ENCODE results near the gene MPZL2. TPM values are rescaled to one million over a fixed set of nuclear protein-coding genes. Genes with fewer than 3 reads are reported as not detected.

Gene MPZL2
- polyA plus RNA-seq, 3 donors: 8.0 to 18.6 (median 14.2) TPM

DNA sequence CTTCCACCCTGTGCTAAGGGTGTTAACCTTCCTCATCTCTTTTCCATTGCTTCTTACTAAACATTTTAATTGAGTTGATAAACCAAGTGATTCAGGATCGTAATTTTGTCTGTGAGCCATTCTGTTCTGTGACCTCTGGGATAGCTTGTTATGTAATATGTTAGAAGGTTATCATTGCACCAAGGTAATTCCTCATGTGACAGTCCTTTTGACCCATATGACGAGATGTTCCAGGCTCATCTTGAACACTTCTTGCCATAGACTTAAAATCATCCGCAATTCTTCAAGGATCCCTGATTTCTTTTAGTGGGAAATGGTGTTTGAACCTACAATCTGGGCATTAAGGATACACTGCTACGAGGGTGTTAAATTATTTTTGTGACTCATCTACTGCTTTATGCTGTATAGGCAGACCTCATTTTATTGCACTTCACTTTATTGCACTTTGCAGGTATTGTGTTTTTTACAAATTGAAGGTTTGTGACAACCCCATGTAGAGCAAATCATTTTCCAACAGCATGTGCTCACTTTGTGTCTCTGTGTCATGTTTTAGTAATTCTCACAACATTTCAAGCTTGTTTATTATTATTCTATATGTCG is 19.0 kb upstream of the MPZL2 start:
- no peak for DNase-seq
- Mint-ChIP-seq H3K27ac (no peak overlapping the region), H3K4me1 (peaks cover 4% of the 10 kb centered on the region), H3K9me3 (peaks cover 0 to 2% (median 0%) of the 10 kb centered on the region in 7 donors), H3K36me3 (no peaks in the 10 kb centered on the region), H3K4me3 (no peak overlapping the region), H3K27me3 (ENCODE audit: low read depth in 3 of 3) (peaks cover 0 to 2% (median 0%) of the 10 kb centered on the region in 3 donors)
- H3K79me2 ChIP-seq (ENCODE audit: insufficient read depth, low read length): no peaks in the 10 kb centered on the region
- WGBS (ENCODE audit: insufficient coverage): no CpG with 5 or more reads among the region's 5 CpGs
- H3K9ac ChIP-seq (ENCODE audit: insufficient read depth, low read length, poor library complexity, severe bottlenecking): no peak overlapping the region
- peaks cover 4 to 17% of the 10 kb centered on the region in 2 donors for H3K4me1 ChIP-seq (ENCODE audit: control insufficient read depth in 1 of 2, insufficient read depth in 2 of 2, low read length in 2 of 2)
- H3K27me3 ChIP-seq (ENCODE audit: control insufficient read depth in 2 of 2, insufficient read depth in 2 of 2, low read length in 2 of 2): no peaks in the 10 kb centered on the region
- H3K36me3 ChIP-seq (replicated peaks in 1 of 2; ENCODE audit: control insufficient read depth in 1 of 2, insufficient read depth in 2 of 2, low read length in 2 of 2): no peaks in the 10 kb centered on the region
- H2AFZ ChIP-seq (ENCODE audit: insufficient read depth, low read depth, low read length, poor library complexity, severe bottlenecking): peak overlapping the region; percentile 23
- no peaks in the 10 kb centered on the region for H3K9me3 ChIP-seq (replicated peaks in 1 of 2; ENCODE audit: control insufficient read depth in 1 of 2, insufficient read depth in 1 of 2, low read length in 2 of 2)
- H3K4me2 ChIP-seq (replicated peaks; ENCODE audit: extremely low read depth, low read length, poor library complexity, severe bottlenecking): no peak overlapping the region
- no peaks in the 10 kb centered on the region for H4K20me1 ChIP-seq (ENCODE audit: insufficient read depth, low read length)
- no peak for TF ChIP-seq CTCF (IDR thresholded peaks at IDR 0.05)
- no peak overlapping the region for H3K4me3 ChIP-seq (replicated peaks in 1 of 3; ENCODE audit: low read depth in 2 of 3, low read length in 3 of 3)
- intact Hi-C loops (cut with micrococcal nuclease): no loop called here
- no peak overlapping the region for H3K27ac ChIP-seq (ENCODE audit: low read depth in 1 of 2, low read length in 2 of 2)

GRCh38 chr11:118282606-118283005 is 18.5 kb upstream of the MPZL2 start:
- H4K20me1 ChIP-seq (ENCODE audit: insufficient read depth, low read length): no peaks in the 10 kb centered on the region
- Mint-ChIP-seq H3K27ac (no peak overlapping the region), H3K4me3 (no peak overlapping the region), H3K9me3 (peaks cover 0 to 2% (median 0%) of the 10 kb centered on the region in 7 donors), H3K27me3 (ENCODE audit: low read depth in 3 of 3) (peaks cover 0 to 2% (median 0%) of the 10 kb centered on the region in 3 donors), H3K36me3 (no peaks in the 10 kb centered on the region), H3K4me1 (peaks cover 4% of the 10 kb centered on the region)
- intact Hi-C loops (cut with micrococcal nuclease): no loop called here
- DNase-seq: peak in 2 of 3 donors; percentile 32 to 34
- no peaks in the 10 kb centered on the region for H3K36me3 ChIP-seq (replicated peaks in 1 of 2; ENCODE audit: control insufficient read depth in 1 of 2, insufficient read depth in 2 of 2, low read length in 2 of 2)
- TF ChIP-seq CTCF (IDR thresholded peaks at IDR 0.05): no peak
- H3K79me2 ChIP-seq (ENCODE audit: insufficient read depth, low read length): no peaks in the 10 kb centered on the region
- WGBS (ENCODE audit: insufficient coverage): 63% methylated on average over 1 of the region's 6 CpGs
- H3K27ac ChIP-seq (ENCODE audit: low read depth in 1 of 2, low read length in 2 of 2): no peak overlapping the region
- no peak overlapping the region for H3K4me2 ChIP-seq (replicated peaks; ENCODE audit: extremely low read depth, low read length, poor library complexity, severe bottlenecking)
- no peak overlapping the region for H3K4me3 ChIP-seq (replicated peaks in 1 of 3; ENCODE audit: low read depth in 2 of 3, low read length in 3 of 3)
- no peak overlapping the region for H3K9ac ChIP-seq (ENCODE audit: insufficient read depth, low read length, poor library complexity, severe bottlenecking)
- no peaks in the 10 kb centered on the region for H3K9me3 ChIP-seq (replicated peaks in 1 of 2; ENCODE audit: control insufficient read depth in 1 of 2, insufficient read depth in 1 of 2, low read length in 2 of 2)
- H3K4me1 ChIP-seq (ENCODE audit: control insufficient read depth in 1 of 2, insufficient read depth in 2 of 2, low read length in 2 of 2): peaks cover 4 to 17% of the 10 kb centered on the region in 2 donors
- H2AFZ ChIP-seq (ENCODE audit: insufficient read depth, low read depth, low read length, poor library complexity, severe bottlenecking): no peak overlapping the region
- no peaks in the 10 kb centered on the region for H3K27me3 ChIP-seq (ENCODE audit: control insufficient read depth in 2 of 2, insufficient read depth in 2 of 2, low read length in 2 of 2)
